Stimulated activated CD4-positive, alpha-beta T cell treated with anti-CD3 and anti-CD28 coated beads, Interleukin-15, amount 100 ng/mL, for 1 hour (primary cell): ENCODE results near the gene LRRC47.

ENCODE experiments used
- DNase-seq, 2 donors: peaks; one replicate each; pipeline ENCODE4 v3.0.0-alpha.2; 2020; ENCODE audit warnings: low read depth in 1 of 2, low spot score in 1 of 2

The LRRC47 gene

DNA sequence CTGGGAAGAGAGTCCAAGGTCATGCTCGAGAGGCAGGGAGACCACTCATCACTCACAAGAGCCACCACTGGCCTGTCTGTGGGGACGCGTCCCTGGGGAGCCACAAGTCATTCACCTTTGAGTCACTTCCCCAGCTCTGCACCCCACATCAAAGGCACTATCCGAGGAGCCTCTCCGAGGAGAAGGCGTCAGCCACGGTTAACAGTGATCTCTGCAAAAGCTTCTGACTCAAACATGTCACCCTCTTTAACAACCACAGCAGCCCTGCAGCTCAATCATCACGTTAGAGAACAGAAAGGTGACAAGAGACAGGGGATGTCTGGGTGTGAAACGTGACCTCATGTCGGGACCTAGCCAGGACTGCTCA is 9.0 kb downstream of the LRRC47 start:
- DNase-seq, result no peak

DNA sequence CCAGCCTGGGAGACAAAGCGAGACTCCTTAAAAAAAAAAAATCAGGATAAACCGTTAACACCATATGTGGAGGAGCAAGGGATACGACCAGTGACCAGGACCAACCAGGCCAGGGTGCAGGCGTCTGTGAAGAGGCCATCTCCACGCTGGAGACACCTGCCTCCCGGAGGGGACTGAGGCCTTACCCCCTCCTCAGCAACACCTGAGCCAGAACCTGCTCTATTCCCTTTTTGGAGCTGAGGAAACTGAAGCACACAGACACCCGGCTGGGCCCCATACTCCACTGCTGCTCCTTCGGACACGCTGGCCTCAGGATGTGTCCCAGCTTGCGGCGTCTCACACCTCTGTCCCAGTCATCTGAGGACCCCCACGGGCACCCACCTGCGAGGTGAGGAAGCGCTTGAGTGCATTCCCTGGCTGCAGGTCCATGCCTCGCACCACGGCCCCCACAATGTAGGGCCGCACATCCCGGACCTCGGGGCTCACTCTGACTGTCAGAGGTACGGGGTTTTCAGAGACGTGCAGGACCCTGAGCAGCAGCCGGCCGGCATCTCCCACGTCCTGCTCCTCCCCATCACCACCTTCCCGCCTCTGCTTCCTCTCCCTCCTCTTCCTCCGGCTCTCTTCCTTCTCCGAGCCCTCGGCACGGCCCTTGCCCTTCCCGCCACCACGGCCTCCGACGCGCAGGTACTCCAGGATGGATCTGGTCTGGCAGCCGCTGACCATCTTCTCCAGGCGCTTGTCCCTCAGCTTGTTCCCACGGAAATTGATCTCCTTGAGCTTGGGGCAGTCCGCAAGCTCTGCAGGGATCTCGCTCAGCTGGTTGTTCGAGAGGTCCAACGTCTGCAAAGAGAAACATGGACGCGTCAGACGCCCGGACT is 9.6 kb downstream of the LRRC47 start:
- DNase-seq, result no peak

DNA sequence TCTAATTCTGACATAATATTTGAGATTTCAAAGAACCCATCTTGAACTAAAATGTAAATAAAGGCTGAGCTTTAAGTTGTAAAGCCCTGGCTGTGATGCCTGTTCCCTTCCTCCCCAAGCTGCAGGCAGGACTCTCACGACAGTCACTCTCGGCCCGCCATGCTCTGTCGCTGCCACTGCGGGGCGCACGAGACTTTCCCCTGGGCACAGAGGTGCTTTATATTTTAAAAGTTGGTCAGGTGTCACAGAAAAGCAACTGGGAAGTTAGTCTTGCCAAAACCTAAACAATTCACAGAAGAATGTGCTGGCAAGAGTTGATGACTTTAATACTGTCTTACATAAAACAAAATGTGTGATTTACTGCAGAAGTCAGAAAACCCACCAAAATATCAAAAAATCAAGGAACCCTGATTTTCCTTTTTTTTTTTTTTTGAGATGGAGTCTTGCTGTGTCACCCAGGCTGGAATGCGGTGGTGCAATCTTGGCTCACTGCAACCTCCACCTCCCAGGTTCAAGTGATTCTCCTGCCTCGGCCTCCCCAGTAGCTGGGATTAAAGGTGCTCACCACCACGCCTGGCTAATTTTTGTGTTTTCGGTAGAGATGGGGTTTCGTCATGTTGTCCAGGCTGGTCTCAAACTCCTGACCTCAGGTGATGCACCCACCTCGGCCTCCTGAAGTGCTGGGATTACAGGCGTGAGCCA is 10.7 kb downstream of the LRRC47 start:
- no peak for DNase-seq

DNA sequence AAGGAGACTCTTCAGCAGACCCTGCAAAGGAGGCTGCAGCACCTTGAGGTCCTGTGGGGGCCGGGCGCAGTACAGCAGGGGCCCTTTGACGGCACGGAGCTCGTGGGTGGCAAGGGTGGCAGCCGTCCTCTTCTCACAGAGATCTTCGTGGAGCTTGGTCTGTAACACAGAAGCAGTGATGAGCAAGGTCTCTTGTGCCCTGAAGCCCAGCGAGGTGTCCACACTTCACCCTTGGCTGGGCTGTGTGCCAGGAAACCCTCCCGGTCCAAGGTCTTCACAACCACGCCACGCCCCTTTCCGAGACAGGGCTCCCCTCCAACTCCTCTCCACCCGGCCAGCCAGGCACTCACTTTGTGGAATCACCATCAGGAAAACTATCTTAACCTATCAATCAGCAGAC is 11.3 kb downstream of the LRRC47 start:
- DNase-seq, result no peak

DNA sequence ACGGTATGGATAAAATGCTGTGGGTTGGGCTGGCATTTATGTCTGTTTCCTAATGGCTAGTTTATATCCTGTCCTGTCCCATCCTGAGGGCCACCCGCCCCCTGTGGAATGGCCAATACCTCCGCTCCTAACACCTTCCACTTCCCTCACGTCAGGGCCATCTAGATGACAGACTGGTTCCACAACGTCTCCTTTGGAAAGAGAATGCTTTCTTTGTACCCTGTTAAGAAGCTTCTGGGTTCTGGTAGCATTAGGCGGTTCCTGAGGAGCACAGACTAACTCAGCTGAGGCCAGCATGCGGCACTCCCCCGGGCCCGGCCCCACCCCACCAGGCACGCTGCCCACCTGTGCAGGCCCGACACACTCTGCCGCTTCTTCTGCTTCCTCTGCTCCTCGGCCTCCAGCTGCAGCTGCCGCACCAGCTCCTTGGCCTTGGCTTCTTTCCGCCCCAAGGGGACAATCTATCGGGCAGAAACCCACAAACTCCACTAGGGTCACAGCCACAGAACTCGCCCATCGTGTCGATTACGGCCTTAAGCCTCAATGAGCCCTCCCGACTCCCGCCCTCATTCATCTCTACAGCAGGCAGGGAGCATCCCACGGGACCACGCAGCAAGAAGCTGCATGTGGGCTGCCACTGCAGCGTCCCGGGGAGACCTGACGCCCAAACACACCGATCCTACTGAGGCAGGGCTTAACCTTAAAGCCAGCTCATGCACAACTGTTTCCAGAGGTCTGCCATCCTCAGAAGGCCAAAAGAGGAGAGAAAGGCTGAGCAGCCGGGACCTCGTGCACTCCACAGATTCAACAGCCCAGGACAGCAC is 12.4 kb downstream of the LRRC47 start:
- DNase-seq, result no peak

DNA sequence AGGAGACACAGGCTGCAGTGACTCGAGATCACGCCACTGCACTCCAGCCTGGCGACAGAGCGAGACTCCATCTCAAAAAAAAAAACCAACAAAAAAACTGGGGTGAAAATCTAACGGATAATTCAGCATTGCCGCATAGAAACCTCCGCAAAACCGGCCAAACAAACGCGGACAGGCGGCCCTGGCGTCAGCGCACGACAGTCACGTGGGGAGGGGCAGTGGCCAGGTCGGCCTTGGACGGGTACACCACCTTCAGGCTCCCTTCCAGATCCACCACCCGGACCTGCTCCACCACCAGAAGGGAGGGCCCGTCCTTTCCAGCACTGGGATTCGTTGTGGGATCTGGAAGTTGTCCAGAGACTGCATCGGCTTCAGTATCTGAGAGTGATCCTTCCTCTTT is 15.4 kb downstream of the LRRC47 start:
- no peak for DNase-seq

DNA sequence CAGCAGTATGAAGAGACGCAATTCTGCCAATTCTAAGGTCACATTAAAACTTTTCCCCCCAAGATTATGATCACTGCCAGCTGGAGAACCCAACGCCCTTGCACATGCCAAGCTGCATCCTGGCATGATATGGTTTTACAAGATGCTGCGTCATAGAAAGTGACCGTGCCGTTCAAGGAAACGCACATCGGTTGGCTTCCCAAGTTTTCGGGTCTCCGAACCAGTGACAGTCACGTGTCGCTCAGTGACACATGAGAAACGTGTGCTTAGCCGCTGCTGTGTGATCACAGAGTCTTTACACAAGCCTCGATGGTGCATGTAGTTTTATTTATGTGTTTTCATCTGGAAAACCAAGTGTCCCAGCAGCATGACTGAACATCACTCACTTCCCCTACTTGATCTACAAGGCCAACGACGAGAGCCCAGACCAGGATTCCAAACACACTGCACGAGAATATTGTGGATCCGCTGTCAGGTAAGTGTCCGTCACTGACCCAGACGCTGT is 16.3 kb downstream of the LRRC47 start:
- no peak for DNase-seq

DNA sequence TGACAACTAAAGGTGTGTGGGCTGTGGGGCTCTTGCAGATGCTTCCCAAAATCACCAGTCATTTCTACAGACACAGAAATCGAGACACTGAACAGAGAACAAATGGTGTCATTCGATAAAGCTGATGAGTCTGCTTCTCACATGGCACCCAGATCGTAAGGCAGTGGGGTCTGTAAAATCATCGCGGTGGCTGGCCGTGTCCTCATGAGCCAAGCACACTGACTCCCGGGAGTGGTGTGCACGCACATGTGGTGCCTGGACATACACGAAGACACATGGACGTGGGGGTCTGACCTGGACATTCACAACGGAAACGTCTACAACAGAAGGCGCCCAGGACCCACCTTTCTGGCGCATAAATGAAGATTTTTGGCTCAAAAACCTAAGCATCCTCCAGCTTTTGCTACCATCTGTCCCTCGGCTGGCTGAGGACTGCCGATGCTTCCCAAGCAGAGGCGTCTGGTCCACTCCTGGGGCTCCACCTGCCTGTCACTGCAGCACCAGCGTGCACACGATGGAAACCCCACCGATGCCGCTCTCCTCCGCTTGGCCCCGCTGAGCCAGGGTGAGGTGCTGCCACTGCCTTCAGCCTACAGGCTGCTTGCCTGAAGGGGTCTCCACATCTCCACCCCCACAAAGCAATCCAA is 16.9 kb downstream of the LRRC47 start:
- no peak for DNase-seq

DNA sequence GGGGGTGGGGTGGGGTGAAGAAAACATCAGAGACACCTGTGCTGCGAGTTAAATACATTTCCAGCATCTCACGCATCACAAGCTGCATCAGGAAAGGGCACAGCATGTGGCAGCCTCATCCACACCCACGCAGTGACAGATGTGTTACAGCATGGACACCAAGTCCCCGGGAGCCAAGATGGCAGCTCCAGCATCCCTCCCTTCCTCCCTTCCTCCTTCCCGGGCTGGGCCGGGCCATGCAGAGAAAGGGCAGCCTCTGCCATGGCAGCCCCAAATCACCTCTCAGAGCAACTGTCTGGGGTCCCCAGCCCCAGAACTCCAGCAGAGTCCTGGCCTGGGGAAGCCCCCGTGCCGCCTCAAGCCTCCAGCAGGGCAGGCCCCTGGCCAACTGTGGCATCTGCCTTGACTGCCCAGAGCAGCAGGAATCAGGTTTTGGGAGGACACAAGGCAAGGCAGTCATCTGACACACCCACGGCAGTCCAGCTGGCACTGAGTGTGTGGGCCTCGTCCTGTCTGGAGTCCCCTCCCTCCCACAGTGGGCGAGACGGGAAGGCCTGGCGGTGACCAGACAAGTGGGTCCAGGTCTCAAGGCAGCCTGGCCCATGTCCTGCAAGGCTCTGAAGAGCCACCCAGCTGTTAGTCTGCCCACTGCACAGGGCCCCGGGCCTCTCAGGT is 17.6 kb downstream of the LRRC47 start:
- DNase-seq, result no peak

DNA sequence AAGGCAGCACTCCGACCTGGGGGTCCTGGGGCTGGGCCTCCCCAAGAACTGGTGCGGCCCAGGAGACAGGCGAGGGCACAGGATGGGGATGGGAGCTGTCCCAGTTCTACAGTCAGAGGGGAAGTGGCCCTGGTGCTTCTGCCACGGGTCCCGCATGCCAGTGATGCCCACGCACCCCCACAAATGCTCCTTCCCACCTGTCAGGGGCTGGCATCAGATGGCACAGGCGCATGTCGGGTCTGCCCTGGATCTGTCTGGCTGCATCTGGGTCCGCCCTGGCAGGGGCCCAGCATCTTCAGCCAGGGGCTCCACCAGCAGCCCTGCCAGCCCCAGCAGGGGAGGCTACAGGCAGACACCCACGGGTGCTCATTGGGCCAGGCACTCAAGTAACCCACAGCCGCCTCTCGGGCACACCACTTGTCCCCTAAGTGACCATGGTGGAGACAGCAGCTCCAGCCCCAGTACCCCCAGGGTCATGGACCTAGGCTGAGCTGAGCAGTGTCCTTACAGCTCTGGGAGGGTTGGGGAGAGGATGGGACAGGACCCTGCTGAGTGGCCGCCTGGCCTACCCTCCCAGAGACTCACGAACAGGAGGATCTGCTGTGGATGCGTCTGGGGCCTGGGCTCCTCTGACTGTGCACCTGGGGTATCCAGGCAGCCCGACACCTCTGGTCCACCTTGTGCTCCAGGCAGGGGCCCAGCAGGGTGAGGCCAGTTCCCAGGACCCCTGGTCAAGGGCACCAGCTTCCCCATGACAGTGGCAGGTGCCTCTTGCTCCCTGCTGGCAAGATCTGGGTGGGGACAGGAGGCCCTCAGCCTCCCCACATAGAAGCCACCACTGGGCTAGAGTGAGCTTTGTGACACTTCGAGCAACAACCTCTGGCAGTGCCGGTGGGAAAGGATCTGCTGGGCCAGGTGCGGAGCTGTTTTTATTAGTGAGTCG is 18.4 kb downstream of the LRRC47 start:
- DNase-seq, result no peak

DNA sequence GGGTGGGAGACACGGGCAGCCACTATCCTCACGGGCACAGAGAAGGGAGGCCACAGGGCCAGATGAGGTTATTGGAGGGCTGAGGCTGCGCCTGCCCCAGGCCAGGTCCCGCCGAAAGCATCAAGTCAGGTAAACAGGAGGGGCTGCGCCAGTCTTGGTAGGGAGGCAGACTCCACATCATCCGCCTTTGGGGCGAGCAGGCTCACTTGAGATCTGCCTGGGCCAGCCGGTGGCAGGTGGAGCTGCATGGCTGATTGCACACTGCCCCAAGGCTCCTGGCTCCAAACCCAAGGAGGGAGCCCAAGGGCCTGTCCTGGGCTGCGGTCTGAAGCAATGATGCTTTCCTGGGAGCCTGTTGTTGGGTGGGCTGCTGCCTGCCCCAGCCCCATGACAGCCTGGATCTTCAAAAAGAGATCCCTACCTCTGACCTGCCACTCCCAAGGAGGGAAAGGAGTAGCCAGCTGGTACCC is 19.2 kb downstream of the LRRC47 start:
- no peak for DNase-seq

DNA sequence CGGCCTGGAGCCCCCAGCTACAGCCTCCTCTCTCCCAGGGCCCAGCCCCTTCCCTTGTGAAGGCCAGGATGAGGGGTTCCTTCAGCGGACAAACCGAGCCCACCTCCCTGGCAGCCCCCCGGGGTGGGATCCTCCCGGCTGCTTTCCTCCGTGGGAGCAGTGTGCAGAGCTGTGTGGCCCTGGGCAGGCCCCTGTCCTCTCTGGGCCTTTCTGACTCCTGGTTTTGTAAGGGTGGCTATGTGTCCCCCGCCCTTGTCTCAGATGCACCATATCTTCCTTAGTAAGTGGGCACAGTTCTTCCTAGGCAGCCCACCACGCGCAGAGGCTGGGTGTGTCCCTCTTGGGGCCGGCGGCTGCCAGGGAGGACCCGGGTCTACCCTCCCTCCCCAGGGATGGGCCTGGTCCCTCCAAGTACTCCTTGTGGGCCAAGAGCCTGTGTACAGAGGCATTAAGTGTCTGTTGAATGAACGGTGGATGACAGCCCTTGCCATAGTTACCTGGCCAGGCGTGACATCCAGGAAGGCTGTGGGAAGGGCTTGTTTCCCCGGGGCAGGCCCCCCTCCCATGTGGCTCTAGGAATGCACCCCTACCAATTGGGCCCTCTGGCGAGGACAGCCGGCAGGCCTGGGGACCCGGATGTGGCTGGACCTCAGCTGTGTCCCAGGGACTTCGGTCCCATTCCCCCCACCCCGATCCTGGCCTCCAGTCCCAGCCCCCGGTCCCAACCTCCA is 19.9 kb downstream of the LRRC47 start:
- DNase-seq, result no peak

DNA sequence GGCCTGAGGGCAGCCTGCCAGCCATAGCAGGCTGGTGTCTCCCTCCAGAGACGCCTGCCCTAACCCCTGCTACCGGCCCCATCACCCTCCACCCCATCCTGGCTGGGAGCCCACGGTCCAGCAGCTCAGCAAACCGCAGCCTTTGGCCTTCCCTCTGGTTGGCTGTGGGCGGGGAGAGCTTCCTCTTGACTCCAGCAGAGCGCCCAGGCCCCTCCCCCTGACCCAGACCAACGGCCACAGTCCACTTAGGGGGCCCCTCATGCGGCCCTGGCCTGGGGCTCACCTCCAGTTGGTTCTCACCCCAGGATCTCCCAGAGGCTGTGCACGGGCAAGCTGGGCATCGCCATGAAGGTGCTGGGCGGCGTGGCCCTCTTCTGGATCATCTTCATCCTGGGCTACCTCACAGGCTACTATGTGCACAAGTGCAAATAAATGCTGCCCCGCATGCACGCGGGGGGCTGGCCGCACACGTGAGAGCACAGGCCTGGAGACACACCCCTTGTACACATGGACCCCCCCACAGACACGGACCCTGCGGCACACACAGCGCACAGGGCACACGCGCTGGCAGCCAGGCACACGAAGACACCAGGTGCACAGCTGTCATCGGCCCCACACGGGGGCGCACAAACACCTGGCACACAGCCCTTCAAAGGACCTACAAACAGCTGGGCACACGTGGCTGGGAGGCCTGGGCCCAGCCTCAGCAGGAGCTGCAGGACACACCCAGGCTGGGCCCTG is 20.6 kb downstream of the LRRC47 start:
- DNase-seq, result peak; percentile 20 to 37

DNA sequence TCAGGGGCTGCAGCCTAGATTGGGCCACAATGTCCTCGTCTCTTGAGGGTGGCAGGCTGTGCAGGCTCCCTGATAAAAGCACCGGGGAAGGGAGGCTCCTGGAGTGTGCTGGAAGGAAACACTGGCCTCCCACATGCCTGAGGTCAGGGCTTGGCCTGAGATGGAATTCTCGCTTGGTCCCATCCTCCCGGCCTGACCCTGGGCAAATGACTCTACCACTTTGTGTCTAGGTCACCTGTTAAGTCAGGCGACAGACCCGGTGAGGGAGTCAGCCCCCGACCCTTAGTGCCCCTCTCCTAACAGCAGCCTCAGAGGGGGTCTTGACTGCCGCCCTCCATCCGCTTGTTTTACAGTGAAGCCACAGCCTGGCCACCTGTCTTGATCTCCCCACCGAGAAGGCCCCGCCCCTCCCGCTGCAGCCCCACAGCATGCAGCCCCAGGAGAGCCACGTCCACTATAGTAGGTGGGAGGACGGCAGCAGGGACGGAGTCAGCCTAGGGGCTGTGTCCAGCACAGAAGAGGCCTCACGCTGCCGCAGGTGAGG is 21.3 kb downstream of the LRRC47 start:
- no peak for DNase-seq

DNA sequence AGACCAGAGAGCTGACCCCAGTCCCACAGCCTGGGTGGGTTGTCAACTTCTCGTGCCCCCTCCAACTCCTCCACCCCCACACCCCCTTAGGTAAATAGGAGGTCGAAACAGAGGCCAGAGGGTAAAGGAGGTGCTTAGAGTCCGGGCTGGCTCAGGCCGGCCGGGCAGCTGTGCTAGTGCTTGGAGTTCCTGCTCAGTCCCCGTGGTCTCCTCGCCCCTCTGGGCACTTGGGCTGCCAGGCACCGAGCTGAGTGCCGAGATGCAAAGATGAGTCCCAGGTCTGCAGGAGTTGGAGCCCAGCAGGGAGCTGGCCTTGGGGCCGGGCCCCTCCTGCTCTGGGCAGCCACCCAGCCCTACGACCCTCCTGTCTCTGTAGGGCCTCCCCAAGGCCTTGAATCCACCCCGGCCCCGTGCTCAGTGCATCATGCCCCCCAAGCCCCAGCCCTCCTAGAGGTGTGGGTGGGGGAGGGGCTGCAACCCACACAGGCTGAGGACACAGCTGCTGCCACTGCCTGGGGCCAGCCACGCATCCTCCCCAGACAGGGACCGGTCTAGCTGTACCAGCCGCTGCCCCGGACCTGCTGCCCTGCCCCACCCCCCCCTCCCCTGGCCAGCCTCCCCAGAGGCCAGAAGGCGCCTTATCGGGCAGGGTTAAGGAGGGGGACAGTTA is 21.9 kb downstream of the LRRC47 start:
- DNase-seq, result no peak

DNA sequence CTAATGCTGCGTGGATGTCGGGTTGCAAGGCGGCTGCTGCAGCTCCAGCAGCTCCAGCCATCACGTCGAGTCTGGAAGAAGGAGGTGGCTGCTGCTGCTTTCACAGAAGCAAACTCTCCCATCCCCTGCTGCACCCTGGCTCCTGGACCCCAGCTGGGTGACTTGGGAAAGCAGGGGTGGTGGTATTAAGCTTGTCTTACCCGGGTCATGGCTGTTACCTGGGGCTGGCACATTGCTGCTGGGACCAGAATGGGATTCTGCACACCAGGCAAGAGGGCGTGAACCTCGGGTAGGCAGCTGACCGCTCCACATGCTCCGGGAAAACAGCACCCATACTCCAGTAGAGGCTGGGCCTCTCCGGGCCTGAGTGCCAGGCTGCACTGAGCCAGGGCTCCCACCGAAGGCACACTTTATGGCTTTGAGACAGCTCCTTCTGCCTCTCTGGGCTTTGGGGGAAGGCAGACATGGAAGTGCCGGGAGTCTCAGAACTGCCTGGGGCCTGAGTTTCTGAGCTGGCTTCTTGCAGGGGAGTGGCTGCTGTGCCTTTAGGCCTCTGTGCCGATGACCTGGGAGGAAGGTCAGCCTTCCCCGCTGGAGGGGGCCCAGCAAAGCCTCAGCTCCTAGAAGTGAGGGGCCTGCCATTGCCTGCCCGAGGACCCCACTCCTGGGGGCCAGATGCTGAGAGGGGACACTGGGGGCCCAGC is 22.6 kb downstream of the LRRC47 start:
- DNase-seq, result no peak
